ENCODE measurements around the gene ECI1.
A peak's percentile ranks its signal among the peaks of the same experiment; 100 is the strongest.

ECI1 gene

DNA sequence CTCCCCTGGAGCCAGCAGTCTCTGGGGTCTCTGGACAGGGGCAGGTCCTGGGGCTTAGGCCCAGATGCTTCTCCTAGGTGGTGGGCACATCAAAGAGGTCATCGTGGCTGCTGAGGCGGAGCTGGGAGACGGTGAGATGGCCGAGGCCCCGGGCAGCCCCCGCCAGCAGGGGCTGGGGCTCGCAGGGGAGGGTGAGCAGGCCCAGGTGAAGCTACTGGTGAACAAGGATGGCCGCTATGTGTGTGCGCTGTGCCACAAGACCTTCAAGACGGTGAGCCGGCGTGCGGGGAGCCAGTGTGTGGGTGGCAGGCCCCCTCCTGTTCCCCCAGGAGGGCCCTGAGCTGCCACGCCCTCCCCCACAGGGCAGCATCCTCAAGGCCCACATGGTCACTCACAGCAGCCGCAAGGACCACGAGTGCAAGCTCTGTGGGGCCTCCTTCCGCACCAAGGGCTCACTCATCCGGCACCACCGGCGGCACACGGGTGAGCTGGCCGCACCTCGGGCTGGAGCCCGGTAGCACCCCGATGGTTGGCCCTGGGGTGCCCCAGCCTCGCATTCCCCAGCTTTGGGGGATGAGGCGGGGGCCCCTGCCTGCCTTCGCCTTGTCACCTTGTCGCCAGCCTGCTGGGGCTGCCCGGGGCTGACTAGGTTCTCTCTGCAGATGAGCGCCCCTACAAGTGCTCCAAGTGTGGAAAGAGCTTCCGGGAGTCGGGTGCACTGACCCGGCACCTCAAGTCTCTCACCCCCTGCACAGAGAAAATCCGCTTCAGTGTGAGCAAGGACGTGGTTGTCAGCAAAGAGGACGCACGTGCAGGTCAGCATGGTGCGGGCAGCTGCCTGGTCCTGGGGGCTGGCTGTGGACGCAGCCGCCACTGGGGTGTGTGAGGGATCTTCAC lies 19.0 kb downstream of the ECI1 start:
- no peak for DNase-seq

DNA sequence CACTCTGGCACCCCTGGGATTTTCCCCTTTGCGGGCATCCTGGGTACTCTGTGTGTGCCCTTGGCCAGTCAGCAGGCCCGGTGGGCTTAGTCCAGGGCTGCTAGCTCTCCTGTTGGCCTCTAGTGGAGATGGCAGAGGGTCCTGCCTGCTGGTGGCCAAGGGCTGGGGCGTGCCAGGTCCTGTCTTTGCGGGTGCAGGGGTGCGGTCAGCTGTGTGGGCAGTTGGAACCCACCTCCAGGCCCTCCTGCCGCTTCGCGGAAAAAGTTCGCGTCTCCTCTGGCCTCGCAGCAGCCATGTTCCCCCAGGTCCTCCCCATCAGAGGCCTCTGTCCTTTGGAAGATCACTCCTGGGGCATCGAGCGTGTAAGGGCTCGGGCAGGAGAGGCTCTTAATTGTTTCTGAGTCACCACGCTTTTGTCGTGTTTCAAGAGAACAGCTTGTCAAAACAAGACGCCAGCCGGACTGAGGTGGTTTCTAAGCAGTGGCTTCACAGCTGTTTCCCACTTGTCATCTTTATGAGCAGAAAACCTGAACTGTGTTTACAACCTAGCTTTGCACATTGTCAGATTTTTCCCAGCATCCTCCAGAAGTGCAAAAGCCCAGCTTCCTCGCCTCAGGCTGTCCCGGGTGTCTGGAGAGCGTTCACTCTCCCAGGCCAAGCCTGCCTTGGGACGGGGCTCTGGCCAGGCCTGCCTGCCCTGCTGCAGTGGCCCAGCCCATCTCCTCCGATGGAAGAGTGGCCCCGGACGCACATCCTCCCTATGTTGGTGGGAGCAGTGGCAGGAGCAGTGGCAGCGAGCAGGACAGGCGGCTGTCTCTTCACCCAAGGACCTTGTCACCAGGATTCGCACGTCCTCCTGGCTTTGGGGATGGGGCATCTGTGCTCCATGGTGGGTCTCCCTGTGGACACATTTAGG lies 20.1 kb downstream of the ECI1 start:
- DNase-seq: no peak

DNA sequence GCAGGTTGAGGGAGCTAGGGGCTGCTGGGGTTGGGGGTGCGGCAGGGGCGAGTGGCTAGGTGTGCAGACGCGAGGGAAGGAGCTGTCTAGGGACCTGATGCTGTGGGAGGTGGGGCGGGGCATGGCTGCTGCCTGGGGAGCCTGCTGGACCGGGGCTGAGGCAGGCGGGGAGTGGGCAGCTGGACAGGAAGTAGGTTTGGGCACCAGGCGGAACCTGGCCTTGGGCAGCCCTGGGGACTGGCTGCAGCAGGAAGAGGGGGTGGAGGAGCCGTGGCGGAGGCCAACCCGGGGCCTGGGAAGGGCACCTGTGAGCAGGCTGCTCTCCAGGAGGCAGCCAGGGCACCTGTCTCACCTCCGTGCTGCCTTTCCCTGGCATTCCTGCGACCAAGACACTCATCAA lies 21.0 kb downstream of the ECI1 start:
- DNase-seq: no peak

DNA sequence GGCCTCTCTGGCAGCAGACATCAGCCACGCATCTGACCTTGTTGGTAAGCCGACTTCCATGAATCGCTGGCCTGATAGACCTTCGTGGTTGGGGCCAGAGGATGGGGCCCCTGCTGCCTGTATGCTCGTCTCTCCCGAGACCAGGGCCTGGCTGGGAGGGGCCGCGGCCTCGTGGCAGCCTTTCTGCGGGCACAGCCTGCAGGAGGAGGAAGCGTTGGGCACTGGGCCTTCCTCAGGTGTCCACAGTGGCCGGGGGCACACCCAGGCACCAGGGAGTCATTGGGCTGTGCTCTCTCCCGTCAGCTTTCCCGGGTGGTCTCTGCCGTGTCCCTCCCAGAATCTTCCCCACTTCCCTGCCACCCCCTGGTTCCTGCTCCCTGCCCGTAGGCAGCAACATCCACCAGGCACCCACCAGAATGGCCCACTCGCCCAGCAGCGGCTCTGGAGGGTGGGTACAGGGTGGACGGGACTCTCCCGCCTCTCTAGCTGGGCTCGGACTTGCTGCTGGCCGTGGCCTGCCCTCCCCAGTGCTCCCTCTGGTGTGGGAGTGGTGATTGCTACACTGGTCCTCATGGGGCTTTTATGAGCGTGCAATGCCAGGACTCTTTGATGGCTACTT lies 21.6 kb downstream of the ECI1 start:
- no peak for DNase-seq

DNA sequence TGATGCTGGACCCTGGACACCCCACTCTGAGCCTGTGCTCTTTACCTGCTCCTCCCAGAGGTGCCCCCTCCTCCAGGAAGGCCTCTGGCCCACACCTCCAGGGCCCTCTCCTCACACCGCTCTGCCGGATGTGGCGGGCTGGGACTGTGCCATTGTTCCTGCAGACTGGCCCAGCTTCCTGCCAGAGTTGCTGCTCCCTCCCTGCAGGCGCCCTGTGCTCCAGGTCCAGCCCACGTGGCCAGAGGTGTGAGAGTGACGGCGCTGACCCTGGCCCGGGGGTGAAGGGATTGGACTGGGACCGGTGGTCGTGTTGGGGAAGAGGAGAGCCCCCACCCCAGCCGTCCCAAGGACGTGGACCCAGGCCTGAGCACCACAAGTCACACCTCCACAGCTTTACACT lies 22.3 kb downstream of the ECI1 start:
- no peak for DNase-seq

DNA sequence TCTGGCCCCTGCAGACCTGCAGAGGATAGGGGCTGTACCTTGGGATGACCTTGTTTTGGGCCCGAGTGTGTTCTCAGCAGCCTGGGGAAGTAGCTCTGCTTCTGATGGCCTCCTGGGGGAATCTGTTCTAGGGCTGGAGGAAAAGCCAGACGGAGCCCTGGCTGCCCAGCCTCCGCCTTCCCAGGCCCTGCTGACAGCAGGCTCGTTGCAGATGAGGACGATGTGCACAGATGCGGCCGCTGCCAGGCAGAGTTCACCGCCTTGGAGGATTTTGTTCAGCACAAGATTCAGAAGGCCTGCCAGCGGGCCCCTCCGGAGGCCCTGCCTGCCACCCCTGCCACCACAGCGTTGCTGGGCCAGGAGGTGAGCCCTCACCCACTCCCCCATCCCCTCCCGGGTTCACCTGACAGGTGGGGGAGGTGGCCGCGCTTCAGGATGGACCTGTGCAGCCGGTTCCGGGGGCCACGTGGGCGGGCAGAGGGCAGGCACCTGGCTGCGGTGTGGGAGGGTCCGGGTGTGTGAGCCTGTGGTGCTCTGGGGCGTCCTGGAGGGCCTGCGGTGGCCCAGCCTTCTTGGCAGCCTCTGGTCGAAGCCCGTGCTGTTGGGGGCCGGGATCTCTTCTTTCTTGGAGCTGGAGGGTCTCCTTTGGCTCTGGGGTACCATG lies 23.1 kb downstream of the ECI1 start:
- no peak for DNase-seq

DNA sequence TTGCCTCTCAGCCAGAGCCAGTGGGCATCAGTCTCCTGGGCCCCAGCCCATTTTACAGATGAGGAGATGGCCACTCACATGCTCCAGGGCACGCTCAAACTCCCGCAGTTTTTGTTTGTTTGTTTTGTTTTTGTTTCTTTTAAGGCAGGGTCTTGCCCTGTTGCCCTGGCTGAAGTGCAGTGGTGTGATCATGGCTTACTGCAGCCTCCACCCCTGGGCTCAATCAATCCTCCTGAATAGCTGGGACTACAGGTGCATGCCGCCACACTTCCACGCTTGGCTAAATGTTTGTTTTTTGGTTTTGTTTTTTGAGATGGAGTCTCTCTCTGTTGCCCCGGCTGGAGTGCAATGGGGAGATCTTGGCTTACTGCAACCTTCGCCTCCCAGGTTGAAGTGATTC lies 24.5 kb downstream of the ECI1 start:
- no peak for DNase-seq

DNA sequence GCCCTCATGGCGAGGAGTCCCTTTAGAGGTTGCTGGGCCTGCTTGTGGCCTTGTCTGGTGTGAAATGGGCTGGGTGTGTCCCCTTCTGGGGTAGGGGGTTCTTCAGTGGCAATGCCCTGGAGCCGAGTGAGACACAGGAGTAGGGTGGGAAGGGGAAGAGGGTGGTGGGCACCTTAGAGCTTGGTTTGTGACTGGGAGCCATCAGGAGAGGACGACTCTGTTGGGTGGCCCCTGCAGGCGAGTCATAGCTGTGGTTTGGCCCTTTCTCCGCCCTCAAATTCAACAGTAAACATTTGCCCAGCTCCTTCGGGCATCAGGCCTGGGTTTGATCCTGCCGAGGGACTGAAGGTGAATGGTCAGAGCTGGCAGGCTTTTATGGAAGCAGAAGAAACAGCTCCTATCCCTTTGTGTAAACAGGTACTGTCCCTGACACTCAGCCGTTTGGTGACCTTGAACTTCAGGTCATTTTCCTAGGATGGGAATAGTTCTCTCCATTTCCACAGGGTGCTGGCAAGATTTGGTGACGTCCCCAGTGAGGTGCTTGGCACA lies 25.1 kb downstream of the ECI1 start:
- DNase-seq: no peak

DNA sequence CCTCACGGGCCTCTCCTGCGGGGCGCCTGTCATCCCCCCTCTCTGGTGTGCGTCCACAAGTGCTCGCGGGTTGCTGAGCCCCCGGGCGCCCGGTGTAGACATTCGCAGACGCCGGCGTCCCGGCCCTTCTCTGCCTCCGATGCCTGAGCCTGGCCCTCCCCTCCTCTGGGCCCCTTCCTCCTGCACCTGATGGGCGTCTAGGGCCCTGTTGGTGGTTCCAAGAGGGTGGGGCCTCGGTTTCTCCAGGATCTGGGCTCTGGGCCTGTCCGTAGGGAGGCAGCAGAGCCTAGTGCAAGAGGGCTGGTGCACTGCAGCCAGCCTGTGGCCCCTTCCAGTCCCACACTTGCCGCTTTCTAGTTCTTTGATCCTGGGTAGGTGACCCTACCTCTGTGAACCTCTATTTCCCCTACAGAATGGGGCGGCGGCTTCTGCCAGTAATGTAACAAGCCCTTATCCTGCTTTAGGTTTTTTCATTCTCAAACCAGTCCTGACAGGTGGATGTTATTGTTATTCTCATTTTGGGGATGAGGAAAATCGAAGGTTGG lies 27.4 kb downstream of the ECI1 start:
- no peak for DNase-seq

DNA sequence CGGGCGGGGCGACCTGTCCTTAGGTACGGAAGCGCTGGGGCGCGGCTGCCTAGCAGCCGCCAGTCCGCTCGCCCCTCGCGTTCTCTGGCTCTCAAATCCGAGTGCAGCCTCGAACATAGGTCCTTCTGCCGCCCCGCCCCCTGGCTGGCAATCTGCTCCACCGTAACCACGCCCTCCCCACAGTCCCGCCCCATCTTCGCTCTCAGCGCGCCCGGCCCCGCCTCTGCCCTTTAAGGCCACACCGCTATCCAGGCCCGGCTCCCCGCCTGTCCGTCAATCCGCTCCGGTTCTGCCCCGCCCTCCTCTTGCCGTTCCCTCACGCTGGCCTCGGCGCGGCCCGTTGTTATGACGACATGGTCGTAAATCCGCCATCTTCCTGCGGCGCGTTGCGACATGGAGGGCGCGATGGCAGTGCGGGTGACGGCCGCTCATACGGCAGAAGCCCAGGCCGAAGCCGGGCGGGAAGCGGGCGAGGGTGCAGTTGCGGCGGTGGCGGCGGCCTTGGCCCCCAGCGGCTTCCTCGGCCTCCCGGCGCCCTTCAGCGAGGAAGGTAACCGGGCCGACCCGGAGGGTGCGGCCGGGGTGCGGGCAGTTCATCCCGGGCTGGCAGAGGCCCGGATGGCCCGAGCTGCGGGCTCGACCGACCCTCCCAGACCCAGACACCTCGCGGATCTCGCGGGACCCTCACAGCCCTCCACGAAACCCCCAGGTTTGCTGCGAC lies 28.0 kb downstream of the ECI1 start, which contains the start of gene E4F1:
Gene E4F1 (plus strand): TSS at position 371 of the 721 bp plus-strand sequence. CDS start 23 bp downstream, at position 394.
- DNase-seq: peak; percentile 100

DNA sequence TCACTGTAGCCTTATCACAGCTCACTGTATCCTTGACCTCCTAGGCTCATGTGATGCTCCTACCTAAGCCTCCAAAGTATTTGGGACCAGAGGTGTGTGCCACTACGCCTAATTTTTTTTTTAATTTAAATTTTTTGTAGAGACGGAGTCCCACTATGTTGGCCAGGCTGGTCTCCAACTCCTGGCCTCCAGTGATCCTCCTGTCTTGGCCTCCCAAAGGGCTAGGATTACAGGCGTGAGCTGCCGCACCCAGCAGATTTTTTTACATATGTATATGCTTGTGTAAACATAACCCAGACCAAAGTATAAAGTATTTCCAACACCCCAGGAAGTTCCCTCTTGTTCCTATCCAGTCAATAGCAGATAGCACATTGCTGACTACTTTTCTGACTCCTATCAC lies 35.1 kb downstream of the ECI1 start:
- no peak for DNase-seq

DNA sequence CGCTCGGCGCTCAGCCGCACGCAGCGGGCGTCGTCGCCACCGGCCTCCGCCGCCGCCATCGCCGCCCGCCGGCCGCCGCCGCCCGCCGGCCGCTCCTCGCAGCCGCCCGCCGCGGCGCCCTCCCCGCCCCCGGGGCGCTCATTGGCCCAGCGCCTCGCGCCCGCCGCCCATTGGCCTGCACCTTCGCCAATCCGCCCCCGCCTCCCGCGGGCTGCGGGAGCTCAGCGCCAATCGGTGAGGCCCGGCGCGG lies 36.7 kb downstream of the ECI1 start, which contains the start of gene PGP:
Gene PGP (minus strand): TSS at position 122 of the 250 bp plus-strand sequence. CDS start 63 bp downstream, at position 59.
- no peak for DNase-seq

DNA sequence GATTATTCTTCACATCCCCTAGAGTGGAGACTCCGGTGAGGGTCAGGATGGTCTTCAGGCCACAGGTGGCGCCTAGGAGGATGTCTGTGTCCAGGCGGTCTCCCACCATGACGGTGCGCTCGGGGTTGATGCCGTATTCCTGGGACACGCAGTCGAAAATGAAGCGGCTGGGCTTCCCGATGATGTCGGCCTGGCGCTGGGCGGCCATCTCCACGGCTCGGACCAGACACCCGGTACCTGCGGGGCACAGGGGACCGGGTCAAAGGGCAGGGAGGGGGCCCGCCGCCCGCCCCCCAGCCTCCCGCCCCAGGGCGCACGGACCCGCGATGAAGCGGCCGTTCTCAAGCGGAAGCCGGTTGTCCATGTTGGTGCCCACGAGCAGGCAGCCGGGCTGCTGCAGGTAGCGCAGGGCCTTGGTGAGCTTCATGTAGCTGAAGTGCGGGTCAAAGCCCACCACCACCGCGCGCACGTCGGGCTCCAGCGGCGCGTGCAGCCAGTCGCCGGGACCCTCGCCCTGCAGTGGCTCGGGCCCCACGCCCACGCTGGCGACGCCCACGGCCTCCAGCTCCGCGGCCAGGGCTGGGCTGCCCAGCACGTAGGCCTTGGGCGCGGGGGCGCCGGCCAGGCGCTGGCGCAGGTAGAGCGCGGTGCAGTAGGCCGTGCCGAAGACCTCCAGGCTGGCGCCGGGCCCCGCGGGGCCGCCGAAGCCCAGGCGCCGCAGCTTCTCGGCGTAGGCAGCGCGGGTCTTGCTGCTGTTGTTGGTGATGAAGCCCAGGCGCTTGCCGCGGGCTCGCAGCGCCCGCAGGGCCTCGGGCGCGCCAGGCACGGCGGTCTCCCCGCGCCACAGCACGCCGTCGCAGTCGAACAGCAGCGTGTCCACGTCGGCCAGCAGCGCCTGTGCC lies 37.3 kb downstream of the ECI1 start:
- no peak for DNase-seq

DNA sequence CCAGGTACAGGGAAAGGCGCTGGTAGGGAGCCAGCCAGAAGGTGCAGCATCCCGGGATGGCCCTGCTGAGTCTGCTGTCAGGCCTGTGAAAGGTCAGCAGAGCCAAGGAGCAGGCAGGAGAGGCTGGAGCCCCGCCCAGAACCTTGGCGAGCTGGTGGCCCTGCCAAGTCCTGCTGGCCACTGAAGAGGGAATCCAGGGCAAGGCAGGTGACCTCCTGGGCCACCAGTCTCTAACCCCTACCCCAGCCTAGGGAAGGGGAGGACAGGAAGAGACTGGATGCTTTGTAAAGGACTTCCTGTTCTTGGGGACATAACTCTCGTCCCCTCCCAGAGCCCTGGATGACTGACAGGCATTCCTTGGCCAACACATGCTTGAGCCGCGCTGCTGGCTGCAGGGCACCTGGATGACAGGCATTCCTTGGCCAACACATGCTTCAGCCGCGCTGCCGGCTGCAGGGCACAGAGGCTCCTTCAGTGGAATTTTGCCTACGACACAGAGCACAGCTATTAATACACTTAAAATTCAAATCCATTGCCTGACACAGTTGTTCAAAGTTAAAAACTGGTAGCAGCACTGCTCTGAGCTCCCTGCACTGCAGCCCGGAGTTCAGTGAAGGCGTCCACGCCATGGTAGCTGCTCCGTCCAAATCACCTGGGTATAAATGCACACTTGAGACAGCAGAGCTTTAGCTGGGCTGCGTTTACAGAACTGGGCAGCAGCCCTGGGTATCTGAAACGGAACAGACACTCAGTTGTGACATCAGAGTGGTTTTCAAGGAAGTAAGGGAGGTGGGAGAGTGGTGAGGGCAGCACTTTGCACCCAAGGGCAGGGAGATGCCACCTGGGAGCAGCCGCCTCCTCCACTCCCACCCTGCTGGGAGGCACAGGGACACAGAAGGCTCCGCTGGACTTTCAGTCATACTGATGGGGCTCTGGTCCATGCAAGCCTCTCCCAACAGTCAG lies 38.7 kb downstream of the ECI1 start:
- DNase-seq: no peak

DNA sequence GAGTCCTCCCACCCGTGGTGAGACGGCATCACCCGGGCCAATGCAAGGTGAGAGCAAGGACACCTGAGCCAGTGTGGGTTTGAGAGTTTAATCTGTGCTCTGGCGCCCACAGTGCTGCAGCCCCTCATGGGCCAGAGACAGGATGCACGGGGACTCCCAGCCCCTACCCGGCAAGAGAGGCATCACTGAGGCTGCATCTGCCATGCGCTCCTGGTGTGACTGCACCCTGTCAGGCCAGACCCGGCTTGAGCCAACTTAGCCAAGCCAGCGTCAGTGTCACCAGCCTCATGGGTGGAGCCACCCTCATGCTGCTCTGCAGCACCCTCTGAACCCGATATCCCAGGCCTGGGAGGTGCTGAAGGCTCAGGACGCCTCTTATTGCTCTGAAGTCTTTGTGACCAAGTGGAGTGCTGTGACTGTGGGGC lies 39.5 kb downstream of the ECI1 start:
- DNase-seq: no peak

DNA sequence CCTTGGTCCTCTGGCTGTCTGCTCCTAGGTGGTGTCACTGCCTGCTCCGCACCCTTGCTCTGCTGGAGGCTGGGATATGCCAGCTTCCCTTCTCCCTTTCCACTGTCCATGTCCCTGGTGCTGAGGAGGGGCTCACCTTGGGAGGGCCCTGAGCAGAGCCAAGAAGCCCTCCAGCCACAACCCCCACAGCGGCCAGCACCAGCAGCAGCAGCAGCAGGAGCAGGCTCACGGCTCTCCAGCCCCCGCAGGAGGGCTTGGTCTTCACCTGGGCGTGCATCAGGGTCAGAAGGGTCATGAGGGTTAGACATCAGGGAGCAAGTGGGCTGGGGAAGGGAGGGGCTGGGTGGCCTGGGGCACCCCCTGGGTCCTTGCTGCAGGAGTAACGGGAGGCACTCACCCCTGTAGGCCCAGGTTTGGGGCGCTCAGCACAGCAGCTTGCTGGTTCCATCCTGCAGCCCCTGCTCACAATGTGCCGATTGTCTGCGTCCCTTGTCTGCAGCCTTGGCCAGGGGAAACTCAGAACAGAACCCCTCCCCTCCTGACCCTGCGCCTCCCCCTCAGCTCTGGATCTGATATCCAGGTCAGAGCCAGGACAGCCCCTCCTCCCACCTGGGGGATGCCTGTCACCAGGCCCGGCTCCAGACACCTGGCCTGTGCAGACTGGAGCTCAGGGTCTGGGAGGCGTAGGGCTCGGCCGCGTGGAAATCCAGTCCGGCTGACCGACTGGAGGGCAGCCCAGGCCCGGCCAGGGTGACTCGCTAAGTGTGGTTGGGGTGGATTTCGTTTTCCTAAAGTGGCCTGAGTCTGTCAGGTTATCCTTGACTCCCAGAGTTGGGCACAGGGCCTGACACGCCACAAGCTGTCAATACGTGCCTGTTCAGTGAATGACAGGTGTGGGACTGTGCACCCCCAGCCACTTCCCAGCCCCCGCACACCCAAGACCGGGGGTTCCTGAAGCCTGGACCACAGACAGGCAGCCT lies 40.7 kb downstream of the ECI1 start, which contains the start of gene BRICD5:
Gene BRICD5 (minus strand): TSS at position 478 of the 980 bp plus-strand sequence. CDS start 30 bp downstream, at position 448.
- DNase-seq: no peak

DNA sequence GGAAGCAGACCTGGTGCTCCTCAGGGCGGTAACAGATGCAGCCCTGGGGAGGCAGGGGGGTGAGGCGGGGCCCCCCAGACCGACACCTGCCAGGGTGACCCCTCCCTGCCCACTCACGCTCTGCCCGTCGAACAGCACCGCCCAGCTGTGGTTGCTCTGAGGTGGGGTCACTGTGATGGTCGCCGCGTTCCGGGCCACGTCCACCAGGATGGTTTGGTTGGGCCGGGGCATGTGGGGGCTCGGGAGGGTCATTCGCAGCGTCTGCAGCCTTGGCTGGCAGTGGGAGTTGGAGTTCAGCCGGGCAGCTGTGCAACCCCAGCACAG lies 41.4 kb downstream of the ECI1 start:
- no peak for DNase-seq
